Measurements from ENCODE around the gene BICC1.

Gene BICC1

DNA sequence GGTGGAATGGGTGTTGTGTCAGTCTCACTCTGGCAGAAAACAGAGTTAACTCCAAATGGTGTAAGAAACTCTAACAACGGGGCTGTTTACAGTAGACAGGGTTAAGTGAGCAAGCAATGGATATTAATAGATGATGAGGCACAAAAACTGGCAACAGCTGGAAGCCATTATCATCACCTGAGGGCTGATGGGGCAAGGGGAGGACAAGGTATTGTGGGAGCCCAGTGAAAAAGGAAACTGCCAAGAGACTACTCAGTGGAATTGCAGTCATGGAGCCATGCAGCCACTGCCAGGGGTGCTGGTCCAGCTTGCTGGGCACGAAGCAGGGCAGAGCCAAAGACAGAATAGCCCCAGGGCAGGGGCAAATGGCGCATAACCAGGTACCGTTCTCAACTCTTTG lies 260.7 kb downstream of the BICC1 start:
- DNase-seq (ENCODE audit: low read depth in 3 of 3, low spot score in 1 of 3), result no peak

DNA sequence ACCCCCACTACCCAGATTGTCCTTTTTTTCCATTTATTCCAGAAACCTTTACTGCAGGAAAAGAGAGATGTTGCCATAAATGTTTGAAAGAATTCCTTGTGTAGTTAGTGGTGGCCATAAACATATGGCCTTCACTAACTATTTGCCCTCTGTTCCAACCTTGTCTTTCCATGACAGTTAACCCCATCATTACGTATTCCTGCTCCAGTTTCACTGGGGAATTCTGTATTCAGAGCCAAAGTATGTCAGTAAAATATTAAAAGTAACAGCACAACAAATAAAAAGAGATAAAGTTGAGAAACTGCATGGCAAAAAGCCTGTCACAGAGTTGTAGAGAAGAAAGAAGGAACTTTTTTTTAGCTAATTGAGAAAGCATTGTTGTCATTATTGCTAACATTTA lies 261.3 kb downstream of the BICC1 start:
- DNase-seq (ENCODE audit: low read depth in 3 of 3, low spot score in 1 of 3), result no peak

DNA sequence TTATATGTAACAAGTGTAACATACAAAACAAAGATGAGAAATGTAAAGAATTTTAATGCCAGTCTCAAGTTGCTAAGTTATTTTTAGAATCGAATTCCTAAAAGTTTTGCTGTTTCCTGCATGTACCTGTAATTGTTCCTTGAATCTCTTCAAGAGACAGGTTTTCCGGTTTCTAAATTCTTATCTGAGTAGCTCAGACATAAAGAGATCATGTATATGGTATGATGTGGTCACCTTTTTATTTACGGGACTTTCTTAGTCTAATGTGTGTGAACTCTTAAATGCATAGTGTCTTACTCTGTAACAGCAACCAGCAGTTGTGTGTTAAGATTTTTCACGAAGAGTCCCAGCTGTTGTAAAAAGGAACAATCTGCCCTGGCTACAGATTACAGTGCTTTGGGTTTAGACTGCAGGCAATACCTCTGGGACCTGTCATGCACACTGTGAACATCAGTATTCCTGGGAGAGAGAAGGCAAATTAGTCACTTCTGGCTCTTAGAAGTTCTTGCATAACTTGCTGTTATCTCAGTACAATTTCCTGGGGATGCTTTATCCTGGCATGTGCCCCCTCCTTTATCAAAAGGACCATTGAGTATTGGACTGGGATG lies 263.4 kb downstream of the BICC1 start:
- no peak for DNase-seq (ENCODE audit: low read depth in 3 of 3, low spot score in 1 of 3)

DNA sequence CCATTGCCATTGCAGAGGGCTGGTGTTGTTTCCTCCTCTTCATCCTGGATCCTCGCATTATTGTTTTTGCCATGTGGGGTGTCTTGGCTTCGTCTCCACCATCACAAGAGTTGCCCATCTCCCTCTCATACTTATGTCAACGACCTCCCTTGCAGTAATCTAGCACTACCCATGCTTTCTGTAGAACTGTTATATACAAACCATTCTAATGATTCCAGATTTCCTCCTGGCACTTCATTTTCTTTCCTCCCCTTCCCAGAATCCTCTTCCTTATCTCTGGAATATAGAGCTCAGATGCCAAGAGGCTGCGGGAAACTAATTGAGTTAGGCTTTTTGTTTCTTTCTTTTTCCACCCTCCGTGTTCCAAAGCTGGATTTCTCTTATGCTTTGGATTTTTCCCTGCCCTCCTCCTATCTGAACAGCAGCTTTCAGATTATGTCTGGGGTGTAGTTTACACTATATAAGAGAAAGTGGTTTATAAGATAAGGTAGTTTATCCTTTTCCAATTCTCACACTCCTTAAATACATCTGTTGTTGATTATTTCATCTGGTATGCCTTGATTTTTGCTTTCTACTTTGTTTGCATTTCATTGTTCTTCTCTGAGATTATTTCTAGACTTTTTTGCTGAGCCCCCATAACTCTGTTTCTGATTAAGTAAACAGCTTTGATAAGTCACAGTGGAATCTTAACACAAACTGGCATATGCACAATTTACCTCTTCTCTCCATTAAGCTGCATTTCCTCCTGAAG lies 264.1 kb downstream of the BICC1 start:
- no peak for DNase-seq (ENCODE audit: low read depth in 3 of 3, low spot score in 1 of 3)

DNA sequence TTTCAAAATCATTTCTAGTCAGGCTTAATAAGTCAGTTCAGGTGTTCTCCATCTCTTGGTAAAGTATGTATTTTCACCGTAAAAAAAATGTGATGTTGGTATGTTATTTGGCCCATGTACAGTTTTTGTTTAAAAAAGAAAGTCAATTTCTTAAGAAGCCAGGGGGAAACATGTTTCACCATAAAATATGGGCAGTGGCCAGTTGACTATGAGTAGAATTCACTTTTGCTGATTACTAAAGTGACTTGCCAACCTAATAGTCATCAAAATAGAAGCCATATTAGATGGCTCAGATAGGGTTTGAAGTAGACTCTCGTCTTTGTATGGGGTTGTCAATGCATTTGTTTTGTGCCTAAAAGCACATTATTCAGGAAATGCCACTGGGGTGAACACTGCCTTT lies 266.3 kb downstream of the BICC1 start:
- DNase-seq (ENCODE audit: low read depth in 3 of 3, low spot score in 1 of 3), result no peak

DNA sequence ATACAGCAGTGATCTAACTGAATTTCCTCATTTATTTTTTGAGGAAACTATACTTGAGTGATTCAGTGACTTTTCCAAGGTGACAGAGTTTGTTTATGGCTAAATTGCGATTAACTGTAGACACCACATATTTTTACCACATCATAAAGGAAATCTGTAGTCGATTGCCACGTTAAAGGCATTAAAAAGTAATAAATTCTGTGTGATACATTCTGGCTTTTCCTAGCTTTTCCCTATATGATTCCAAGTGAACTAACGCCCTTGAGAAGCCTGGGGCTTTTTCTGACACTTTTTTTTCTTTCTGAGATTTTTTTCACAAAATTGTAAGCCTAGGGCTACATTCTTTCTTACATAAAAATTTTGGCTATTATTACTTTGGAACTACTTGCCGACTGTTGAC lies 266.9 kb downstream of the BICC1 start:
- no peak for DNase-seq (ENCODE audit: low read depth in 3 of 3, low spot score in 1 of 3)

DNA sequence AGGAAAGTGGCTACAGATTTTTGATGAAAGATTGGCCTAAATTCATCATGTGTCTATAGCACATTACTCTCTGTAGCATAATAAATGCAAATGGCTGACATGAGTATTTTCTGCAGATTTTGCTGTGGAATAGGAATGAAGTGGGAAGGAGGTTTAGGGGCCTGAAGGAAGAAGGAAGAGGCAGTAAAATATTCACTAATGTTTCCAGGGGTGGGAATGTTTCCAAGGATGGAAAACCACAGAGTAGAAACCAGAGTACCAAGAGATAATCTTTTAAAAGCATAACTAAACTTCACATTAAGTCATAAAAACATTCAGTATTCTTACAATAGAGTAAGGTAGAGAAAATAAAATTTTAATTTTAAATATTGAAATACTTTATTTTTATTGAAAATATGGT lies 267.8 kb downstream of the BICC1 start:
- no peak for DNase-seq (ENCODE audit: low read depth in 3 of 3, low spot score in 1 of 3)

DNA sequence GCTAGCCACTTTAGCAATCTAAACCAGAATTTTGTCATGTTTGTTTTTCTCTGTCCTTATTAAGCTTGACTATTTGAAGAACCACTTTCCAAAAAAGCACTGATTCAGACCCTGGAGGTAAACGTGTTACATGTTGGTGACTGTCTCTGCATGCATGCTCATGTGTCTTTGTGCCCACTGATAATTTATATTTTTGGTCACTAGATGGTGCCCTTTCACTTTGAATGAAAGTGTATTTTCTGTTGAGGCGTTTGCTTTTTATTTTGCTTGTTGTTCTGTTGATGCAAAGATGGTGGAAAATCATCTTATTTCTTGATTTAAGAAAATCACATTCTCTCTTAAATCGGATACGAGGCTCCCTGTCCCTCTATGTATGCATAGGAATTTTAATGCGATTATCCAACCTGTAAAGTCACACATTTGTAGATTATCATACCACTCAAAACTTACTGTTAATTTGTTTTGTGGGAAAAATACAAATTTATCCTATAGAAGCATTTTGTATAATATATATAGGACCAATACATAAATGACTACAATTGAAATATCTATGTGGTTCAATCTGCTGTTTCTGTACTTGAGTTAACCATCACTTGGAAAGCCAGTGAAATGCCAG lies 269.3 kb downstream of the BICC1 start:
- DNase-seq (ENCODE audit: low read depth in 3 of 3, low spot score in 1 of 3), result no peak

DNA sequence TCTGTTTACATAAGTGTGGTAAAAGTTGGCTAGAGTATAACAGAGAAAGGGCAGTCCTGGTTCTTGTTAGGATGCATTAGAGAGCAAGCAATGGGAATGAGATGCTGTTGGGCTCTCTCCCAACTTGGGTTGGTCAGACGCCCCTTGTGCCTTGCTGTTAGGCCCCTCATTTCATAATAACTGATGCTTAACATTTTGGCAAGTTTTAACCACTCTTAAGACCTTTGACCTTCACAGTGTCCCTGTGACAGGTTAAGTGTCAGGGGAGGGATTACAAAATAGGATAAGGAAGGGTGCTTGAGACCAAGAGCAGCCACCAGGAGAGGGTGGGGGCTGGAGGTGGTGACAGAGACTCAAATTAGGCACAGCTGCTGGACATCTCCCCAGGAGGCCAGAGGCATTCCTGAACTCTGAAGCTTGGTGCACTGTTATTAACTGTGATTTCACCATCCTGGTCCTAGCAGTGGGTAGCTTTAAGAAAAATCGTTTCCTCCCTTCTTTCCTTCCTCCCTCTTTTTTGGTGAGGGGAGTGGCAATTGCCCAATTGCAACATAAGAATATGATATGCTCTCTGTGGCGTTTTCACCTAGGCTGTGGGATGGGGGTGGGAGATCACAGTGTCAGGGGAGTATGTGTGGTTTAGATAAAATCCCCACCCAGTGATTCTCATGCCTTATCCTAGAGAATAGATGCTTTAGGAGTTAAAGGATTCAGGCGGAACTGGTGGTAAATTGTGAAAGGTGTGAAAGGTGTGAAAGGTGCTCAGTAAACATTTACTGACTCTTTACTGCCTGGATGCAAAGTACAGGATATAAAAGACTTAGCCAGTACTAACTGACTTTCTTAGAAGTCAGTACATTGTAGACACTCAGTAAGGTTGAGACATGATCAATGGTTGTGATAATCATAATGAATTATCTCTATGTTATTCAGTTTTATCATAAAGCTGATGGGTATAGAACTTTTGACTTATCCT lies 270.5 kb downstream of the BICC1 start:
- no peak for DNase-seq (ENCODE audit: low read depth in 3 of 3, low spot score in 1 of 3)

DNA sequence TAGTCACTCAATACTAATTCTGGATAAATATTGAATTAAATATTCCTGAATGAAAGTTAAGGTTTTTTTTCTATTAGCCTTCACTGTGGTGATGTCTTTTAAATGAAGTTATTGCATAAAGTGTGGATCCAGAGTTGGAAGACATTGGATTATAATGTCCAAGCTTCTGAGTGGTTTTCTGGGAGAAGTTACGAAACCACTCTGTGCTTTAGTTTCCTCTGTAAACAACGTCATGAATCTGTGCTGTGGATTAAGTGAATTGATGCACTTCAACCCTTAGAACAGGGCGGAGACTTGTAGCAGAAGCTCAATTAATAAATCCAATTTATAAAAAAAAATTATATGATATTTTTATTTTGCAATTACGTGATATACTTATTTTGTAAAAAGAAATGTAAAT lies 271.7 kb downstream of the BICC1 start:
- no peak for DNase-seq (ENCODE audit: low read depth in 3 of 3, low spot score in 1 of 3)

DNA sequence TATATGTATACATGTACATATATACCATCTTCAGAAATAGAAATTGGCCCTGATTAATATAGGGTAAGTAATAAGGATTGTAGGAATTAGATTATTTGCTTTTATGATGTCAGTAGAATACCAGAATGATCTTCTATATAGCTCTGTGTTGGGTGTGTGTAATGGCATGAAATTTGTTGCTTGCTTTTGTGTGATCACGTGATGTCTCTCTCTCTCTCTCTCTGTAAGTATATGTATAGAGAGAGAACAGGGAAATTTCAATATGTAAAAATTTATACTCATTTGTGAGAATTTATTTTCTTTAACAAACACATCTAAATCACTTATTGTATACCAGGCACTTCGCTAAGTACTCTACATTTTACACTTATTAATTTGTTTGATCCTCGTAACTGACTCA lies 272.7 kb downstream of the BICC1 start:
- DNase-seq (ENCODE audit: low read depth in 3 of 3, low spot score in 1 of 3), result no peak

DNA sequence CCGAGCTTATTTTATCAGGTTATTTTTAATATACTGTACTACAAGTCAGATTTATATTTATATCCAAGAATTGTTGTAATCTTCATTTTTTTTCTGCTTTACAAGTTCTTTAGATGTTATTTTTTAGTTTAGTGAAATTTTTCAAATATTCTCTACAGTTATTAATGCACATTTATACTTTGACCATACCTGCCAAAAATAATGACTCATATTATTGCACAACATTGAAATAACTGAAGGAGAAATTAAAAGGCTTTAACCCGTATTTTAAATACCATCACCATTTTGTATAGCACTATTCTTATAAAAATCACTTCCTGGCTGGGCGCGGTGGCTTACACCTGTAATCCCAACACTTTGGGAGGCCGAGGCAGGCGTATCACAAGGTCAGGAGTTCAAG lies 278.5 kb downstream of the BICC1 start:
- no peak for DNase-seq (ENCODE audit: low read depth in 3 of 3, low spot score in 1 of 3)

DNA sequence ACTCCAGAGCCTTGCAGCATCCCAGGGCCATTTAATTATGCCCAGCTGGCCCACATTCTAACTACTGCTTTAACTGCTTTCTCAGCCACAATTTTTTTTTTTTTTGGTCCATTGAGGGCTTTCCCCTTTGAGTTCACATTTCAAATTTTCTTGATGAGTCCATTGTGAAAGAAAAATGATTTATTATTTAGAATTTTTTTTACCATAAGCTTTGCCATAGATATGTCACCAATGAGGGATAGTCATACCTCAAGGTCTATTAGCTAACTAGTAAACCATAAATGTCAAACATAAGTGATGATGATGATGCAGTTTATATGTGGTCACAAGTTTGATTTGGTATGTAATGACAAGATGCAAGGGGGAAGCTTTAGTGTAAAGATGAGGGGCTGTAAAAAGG lies 282.9 kb downstream of the BICC1 start:
- no peak for DNase-seq (ENCODE audit: low read depth in 3 of 3, low spot score in 1 of 3)

DNA sequence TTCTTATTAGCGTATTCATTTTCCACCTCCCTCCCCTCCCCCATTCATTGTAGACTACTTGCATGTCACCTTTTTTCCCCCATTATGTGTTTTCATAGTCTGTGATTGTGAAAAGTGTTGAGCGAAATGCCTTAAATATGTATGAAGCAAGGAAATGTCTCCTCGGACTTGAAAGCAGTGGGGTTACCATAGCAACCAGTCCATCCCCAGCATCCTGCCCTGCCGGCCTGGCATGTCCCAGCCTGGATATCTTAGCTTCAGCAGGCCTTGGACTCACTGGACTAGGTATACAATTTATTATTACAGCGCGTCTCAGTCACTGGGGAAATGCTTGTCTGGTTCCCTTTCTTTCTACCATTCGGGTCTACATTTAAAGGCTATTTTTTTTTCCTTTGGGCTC lies 283.6 kb downstream of the BICC1 start:
- DNase-seq (ENCODE audit: low read depth in 3 of 3, low spot score in 1 of 3), result no peak

DNA sequence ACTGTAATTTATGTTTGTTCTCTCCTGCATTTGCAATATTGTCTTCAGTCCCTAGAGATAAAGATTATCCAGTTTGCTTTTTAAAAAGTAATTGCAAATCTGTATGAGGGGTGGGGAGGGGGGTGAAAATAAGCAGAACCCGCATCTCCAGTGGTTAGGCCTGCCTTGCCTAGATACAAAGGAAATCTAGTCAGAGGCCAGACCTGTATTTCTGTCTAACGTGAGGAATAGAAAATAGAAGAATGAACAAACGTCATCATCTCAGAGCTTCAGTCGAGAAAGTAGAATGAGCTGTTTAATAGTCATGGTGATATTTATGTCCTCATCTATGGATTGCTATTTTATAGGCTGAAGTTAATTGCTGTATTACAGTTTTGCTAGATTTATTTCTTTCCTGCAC lies 284.2 kb downstream of the BICC1 start:
- no peak for DNase-seq (ENCODE audit: low read depth in 3 of 3, low spot score in 1 of 3)

DNA sequence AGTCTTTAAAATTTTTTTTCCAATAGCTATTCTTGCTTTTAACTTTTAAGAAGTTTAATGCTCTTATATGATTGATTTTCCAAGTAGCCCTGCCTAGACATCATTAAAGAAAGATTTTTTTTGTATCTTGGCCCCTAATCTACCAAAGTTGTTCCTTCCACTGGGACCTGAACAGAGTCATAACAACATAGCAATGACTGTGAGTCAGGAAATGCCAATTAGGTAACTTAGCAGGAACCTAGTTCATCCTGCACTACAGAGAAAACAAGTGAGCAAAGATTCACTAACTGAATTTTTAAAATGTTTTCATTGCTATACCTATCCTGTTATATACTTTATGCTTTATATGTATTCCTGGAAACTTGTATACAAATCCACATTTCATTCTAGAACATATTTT lies 284.7 kb downstream of the BICC1 start:
- DNase-seq (ENCODE audit: low read depth in 3 of 3, low spot score in 1 of 3), result no peak

DNA sequence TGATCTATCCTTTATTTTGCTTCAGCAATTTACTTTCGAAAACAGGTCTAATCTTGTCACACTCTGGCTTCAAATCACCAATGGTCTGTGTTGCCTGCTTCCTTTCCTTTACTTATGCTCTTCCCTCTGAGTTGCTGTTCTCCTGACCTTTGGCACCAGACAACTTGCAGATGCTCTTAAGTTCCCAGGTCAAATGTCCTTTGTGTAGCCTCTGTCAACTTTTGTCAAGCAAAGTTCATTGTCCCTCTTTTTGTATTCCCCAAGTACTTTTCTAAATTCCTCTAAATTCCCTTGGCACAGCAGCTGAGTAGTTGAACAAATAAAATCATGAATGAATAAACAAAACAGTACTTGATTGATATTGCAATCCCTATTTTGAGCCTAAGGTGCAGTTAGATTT lies 289.4 kb downstream of the BICC1 start:
- DNase-seq (ENCODE audit: low read depth in 3 of 3, low spot score in 1 of 3), result no peak

DNA sequence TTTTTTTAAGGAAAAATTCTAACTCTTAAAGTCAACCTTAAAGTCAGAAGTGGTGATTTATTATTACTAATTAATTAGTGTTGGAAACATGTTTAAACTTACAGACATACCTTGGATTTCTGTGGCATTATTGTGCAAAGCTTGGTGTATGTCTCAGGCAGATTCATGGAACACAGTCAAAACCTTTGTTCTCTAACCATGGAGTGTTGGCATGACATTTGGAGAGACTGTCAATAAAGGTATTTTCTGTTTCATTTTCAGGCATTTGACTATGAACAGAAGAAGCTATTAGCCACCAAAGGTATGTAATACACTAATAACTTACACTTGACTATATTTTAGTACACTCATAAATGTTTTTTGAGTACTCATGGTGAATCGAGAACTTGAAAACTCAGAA lies 293.7 kb downstream of the BICC1 start:
- no peak for DNase-seq (ENCODE audit: low read depth in 3 of 3, low spot score in 1 of 3)

DNA sequence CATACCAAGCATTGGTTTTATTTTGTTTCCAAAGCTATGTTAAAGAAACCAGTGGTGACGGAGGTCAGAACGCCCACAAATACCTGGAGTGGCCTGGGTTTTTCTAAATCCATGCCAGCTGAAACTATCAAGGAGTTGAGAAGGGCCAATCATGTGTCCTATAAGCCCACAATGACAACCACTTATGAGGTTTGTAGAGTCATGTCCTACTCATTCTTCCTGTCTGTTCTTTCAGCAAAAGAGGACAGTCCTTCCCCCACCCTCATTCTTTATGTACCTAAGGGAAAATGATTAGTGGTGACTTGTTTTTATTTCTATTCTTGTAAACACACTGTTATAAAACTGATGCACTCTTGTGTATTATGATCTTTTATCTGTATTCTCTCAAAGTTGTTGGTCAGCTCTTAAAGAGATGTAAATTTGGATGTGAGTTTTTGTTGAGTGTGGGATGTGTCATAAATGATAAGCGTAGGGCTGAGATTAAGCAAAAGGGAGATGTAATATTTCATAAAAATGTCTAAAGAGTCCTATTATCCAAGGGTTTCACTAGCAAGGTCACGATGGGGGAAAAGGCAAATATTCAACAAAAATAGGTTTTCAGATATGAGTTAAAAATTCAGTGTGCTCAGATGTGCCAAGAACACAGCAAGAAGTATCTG lies 294.4 kb downstream of the BICC1 start:
- no peak for DNase-seq (ENCODE audit: low read depth in 3 of 3, low spot score in 1 of 3)

DNA sequence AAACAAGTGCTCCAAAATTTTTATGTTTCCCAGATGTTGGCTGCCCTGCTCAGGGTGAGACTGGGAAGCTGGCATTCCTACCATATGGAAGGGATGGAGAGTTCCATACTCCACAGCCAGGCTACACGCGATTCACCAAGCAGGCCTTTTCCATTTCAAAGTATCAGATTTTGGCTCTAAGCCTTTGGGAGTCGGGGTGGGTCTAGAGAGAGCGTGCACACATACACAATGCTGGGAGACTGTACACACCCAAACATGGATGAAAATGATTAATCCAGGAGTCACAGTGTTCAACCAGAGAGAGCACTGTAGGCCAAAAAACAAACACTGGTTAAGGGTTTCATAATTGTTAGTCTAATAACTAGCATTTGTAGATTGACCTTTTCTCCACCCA lies 295.0 kb downstream of the BICC1 start:
- DNase-seq (ENCODE audit: low read depth in 3 of 3, low spot score in 1 of 3), result no peak

DNA sequence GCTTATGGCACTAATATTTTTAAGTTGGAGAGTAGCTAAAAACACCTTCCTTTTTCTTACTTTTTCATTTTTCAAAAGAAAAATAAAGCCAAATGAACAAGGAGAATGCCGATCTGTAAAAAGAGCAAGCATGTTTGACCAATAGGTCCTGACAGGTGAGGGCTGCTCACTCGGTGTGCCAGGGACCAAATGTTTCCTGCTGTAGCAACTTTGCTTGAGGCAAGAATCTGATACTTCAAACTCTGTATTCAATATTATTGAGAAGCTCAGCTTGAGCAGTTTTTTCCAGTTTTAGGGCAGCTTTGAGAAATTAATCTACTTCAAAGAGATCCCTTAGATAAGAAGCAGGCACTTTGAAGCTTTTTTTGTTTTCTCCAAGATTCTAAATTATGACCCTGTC lies 298.1 kb downstream of the BICC1 start:
- no peak for DNase-seq (ENCODE audit: low read depth in 3 of 3, low spot score in 1 of 3)
